Activated CD4-positive, alpha-beta T cell treated with anti-CD3 and anti-CD28 coated beads for 48 hours (primary cell): ENCODE data around the gene ROBO3.

ENCODE experiments used
- DNase-seq: peaks from one replicate; pipeline ENCODE4 v3.0.0-alpha.2; 2020

Gene ROBO3

GRCh38 chr11:124865181-124865901, at the start of gene ROBO3:
Gene ROBO3, plus strand, starts transcription at chr11:124865432. Its CDS starts 146 bp downstream, at chr11:124865578.
- DNase-seq = no peak

- DNase-seq = no peak
These were observed 48.2 kb upstream of the ROBO3 start for GRCh38 chr11:124817036-124817435.

- DNase-seq = no peak
These were observed 43.1 kb upstream of the ROBO3 start for GRCh38 chr11:124821995-124822730.

GRCh38 chr11:124823512-124824376, 41.5 kb upstream of the ROBO3 start:
- no peak for DNase-seq

- DNase-seq = no peak
These were observed 39.4 kb upstream of the ROBO3 start for GRCh38 chr11:124825876-124826275.

GRCh38 chr11:124829986-124830385, 35.2 kb upstream of the ROBO3 start:
- no peak for DNase-seq

GRCh38 chr11:124830749-124831148, 34.5 kb upstream of the ROBO3 start:
- no peak for DNase-seq

GRCh38 chr11:124831897-124832296, 33.3 kb upstream of the ROBO3 start:
- DNase-seq = no peak

- no peak for DNase-seq
These were observed 32.7 kb upstream of the ROBO3 start for GRCh38 chr11:124832571-124832970.

- DNase-seq = no peak
These were observed 30.6 kb upstream of the ROBO3 start for GRCh38 chr11:124834526-124835180.

GRCh38 chr11:124835918-124836317, 29.3 kb upstream of the ROBO3 start:
- DNase-seq = no peak

- peak; percentile 15 for DNase-seq
These were observed 27.8 kb upstream of the ROBO3 start for GRCh38 chr11:124837491-124837856.

GRCh38 chr11:124838805-124839127, 26.5 kb upstream of the ROBO3 start:
- no peak for DNase-seq

GRCh38 chr11:124839128-124839971, 25.9 kb upstream of the ROBO3 start:
- DNase-seq = peak; percentile 22

- DNase-seq = no peak
These were observed 25.1 kb upstream of the ROBO3 start for GRCh38 chr11:124839972-124840621.

GRCh38 chr11:124840666-124841065, 24.6 kb upstream of the ROBO3 start:
- no peak for DNase-seq

GRCh38 chr11:124841201-124841600, 24.0 kb upstream of the ROBO3 start:
- no peak for DNase-seq

- DNase-seq = no peak
These were observed 23.4 kb upstream of the ROBO3 start for GRCh38 chr11:124841840-124842239.

GRCh38 chr11:124842305-124842704, 22.9 kb upstream of the ROBO3 start:
- DNase-seq = no peak

GRCh38 chr11:124843616-124843910, 21.7 kb upstream of the ROBO3 start:
- no peak for DNase-seq

- no peak for DNase-seq
These were observed 20.6 kb upstream of the ROBO3 start for GRCh38 chr11:124844664-124845079.
